K562 (cell line): Measurements from ENCODE around the gene RHOC. TPM values are rescaled to one million over a fixed set of nuclear protein-coding genes. Genes with fewer than 3 reads are reported as not detected.

Experiments
- CTBP1 ChIP-seq: fragments of 450-650 bp; IDR thresholded peaks from 2 replicates; pipeline ENCODE4 v1.6.1; 2016; ENCODE audit warnings: borderline replicate concordance
- KDM2B ChIP-seq: fragments of 250-450 bp; sonication (Bioruptor Pico); IDR thresholded peaks from 2 replicates; pipeline ENCODE4 v1.8.0; 2021; ENCODE audit warnings: mild to moderate bottlenecking, moderate library complexity
- SRSF1 ChIP-seq: fragments of 200-400 bp; formaldehyde crosslinking; IDR thresholded peaks from 2 replicates; pipeline ENCODE4 v1.6.1; 2017; ENCODE audit warnings: mild to moderate bottlenecking, low read depth, low read length, moderate library complexity
- TCF3 ChIP-seq: sonication (generic); formaldehyde crosslinking; IDR thresholded peaks from 2 replicates; pipeline ENCODE4 v1.4.0; 2020; ENCODE audit warnings: mild to moderate bottlenecking, missing genetic modification reagents
- ZNF12 ChIP-seq: sonication (generic); formaldehyde crosslinking; IDR thresholded peaks from 2 replicates; pipeline ENCODE4 v1.4.0; 2020; ENCODE audit warnings: mild to moderate bottlenecking, missing genetic modification reagents
- ZNF431 ChIP-seq: sonication (generic); formaldehyde crosslinking; IDR thresholded peaks from 2 replicates; pipeline ENCODE4 v1.8.0; 2022; ENCODE audit warnings: mild to moderate bottlenecking, missing genetic modification reagents
- polyA plus RNA-seq, 8 experiments: library from polyadenylated mRNA; depleted of rRNA in 4 of 8; stranded (reverse) in 5 of 8; unstranded in 3 of 8; fragments of >200 nt; fragmentation: Nextera tagmentation in 2 of 8; fragmentation: Illumina TruSeq in 1 of 8; extraction: Ambion mirVana in 2 of 8; extraction: Trizol in 1 of 8; gene quantifications; 2 replicates each; pipeline versions ENCODE4 v1.2.1 to v1.2.3, GENCODE V29; 2011 to 2014; ENCODE audit warnings: inconsistent platforms in 1 of 8, missing spikeins in 1 of 8
- total RNA-seq, 7 experiments: library from RNA; depleted of rRNA in 6 of 7; stranded (reverse); fragments of >200 nt in 6 of 7; fragmentation: Illumina TruSeq in 2 of 7; extraction: Trizol in 2 of 7; gene quantifications; 2 replicates each; pipeline versions ENCODE4 v1.2.1 to v1.2.3, GENCODE V29; 2011 to 2021; ENCODE audit warnings: low replicate concordance in 1 of 7
- TF ChIP-seq, protein P1 (sequence below): fragments of 250-450 bp; sonication (Bioruptor Pico); IDR thresholded peaks from 2 replicates; pipeline ENCODE4 v1.9.0; 2021; ENCODE audit warnings: mild to moderate bottlenecking, inconsistent platforms
- TF ChIP-seq, protein P2 (sequence below), 2 experiments: fragments of 450-650 bp in 1 of 2; sonication (generic) in 1 of 2; formaldehyde crosslinking in 1 of 2; IDR thresholded peaks; 2 replicates each; pipeline versions ENCODE4 v1.7.1 to v1.9.0; 2016 to 2022; ENCODE audit warnings: inconsistent platforms in 1 of 2, mild to moderate bottlenecking in 1 of 2, missing genetic modification reagents in 1 of 2
- TF ChIP-seq, protein P3 (sequence below): fragments of 250-450 bp; sonication (Bioruptor Pico); IDR thresholded peaks from 2 replicates; pipeline ENCODE4 v1.5.0; 2020; ENCODE audit warnings: mild to moderate bottlenecking, borderline replicate concordance
- TF ChIP-seq, protein P4 (sequence below): fragments of 250-450 bp; sonication (Bioruptor Pico); IDR thresholded peaks from 2 replicates; pipeline ENCODE4 v1.4.0; 2020; ENCODE audit warnings: mild to moderate bottlenecking

Gene RHOC
- total and polyA plus RNA-seq, 9 of the 15 experiments (the other 6 are each of a cell fraction or from before 2014, with no cell fraction given): 35.2 to 364 (median 204) TPM

DNA sequence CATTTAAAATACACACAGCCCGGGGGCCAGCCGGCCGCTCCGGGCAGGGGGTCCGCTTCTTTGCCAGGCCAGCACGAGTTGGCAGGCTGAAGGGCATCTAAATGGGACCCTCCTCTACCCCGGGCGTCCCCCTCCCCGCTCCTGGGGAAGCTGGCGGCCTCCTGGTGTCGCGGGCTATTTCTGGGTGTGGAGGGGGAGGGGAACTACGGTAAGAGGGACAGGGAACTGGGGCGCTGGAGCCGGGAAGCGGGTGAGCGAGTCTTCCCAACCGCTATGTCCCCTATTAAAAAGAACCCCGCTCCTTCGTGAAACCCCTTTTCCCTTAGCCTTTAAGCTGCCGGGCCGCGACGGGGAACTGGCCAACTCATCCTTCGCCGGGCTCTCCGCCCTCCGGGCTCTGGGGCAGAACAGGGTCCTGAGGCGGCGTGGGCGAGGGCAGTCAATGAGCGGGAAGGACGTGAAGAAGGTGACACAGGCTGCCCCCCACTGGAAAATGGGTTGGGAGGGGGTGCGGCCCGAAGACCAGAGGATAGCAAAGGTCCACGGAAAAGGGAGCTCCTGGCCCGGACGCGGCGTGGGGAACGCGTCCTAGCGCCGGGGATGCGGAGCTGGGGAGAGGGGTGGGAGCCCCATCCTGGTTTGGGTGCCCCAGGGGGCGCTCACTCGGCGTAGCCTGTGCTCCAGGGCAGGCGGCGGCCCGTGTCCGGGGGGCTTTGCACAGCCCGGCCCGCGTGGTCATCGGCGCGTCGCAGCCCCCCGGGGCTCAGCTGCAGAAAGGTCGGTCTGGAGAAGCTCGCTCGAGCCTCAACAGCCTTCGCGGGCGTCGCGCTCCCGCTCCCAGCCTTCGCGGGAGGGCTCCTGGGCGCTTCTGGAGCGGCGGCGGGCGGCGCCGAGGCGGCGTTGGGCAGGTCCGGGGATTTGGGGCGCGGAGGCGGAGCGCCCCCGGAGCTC is 7.7 kb upstream of the RHOC start (continued):
- TF ChIP-seq SRSF1 (no peak), TCF3 (CRISPR knock-in tag) (no peak), ZNF12 (no peak), CTBP1 (peak; percentile 3; the same call in 1 of the 2 replicates), KDM2B (peak; percentile 98), ZNF431 (CRISPR knock-in tag) (no peak)
- TF ChIP-seq, protein P1, sequence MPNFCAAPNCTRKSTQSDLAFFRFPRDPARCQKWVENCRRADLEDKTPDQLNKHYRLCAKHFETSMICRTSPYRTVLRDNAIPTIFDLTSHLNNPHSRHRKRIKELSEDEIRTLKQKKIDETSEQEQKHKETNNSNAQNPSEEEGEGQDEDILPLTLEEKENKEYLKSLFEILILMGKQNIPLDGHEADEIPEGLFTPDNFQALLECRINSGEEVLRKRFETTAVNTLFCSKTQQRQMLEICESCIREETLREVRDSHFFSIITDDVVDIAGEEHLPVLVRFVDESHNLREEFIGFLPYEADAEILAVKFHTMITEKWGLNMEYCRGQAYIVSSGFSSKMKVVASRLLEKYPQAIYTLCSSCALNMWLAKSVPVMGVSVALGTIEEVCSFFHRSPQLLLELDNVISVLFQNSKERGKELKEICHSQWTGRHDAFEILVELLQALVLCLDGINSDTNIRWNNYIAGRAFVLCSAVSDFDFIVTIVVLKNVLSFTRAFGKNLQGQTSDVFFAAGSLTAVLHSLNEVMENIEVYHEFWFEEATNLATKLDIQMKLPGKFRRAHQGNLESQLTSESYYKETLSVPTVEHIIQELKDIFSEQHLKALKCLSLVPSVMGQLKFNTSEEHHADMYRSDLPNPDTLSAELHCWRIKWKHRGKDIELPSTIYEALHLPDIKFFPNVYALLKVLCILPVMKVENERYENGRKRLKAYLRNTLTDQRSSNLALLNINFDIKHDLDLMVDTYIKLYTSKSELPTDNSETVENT (CRISPR knock-in tag): peak; percentile 37; the same call in 1 of the 2 replicates
- TF ChIP-seq, protein P2, sequence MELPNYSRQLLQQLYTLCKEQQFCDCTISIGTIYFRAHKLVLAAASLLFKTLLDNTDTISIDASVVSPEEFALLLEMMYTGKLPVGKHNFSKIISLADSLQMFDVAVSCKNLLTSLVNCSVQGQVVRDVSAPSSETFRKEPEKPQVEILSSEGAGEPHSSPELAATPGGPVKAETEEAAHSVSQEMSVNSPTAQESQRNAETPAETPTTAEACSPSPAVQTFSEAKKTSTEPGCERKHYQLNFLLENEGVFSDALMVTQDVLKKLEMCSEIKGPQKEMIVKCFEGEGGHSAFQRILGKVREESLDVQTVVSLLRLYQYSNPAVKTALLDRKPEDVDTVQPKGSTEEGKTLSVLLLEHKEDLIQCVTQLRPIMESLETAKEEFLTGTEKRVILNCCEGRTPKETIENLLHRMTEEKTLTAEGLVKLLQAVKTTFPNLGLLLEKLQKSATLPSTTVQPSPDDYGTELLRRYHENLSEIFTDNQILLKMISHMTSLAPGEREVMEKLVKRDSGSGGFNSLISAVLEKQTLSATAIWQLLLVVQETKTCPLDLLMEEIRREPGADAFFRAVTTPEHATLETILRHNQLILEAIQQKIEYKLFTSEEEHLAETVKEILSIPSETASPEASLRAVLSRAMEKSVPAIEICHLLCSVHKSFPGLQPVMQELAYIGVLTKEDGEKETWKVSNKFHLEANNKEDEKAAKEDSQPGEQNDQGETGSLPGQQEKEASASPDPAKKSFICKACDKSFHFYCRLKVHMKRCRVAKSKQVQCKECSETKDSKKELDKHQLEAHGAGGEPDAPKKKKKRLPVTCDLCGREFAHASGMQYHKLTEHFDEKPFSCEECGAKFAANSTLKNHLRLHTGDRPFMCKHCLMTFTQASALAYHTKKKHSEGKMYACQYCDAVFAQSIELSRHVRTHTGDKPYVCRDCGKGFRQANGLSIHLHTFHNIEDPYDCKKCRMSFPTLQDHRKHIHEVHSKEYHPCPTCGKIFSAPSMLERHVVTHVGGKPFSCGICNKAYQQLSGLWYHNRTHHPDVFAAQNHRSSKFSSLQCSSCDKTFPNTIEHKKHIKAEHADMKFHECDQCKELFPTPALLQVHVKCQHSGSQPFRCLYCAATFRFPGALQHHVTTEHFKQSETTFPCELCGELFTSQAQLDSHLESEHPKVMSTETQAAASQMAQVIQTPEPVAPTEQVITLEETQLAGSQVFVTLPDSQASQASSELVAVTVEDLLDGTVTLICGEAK (IDR thresholded peaks at IDR 0.05): 0 out of 2 replicates have a peak, but pooled peaks have one; percentile 48
- TF ChIP-seq, protein P2 (CRISPR knock-in tag; IDR thresholded peaks at IDR 0.05): no peak
- TF ChIP-seq, protein P3, sequence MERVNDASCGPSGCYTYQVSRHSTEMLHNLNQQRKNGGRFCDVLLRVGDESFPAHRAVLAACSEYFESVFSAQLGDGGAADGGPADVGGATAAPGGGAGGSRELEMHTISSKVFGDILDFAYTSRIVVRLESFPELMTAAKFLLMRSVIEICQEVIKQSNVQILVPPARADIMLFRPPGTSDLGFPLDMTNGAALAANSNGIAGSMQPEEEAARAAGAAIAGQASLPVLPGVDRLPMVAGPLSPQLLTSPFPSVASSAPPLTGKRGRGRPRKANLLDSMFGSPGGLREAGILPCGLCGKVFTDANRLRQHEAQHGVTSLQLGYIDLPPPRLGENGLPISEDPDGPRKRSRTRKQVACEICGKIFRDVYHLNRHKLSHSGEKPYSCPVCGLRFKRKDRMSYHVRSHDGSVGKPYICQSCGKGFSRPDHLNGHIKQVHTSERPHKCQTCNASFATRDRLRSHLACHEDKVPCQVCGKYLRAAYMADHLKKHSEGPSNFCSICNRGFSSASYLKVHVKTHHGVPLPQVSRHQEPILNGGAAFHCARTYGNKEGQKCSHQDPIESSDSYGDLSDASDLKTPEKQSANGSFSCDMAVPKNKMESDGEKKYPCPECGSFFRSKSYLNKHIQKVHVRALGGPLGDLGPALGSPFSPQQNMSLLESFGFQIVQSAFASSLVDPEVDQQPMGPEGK (CRISPR knock-in tag): no peak
- TF ChIP-seq, protein P4, sequence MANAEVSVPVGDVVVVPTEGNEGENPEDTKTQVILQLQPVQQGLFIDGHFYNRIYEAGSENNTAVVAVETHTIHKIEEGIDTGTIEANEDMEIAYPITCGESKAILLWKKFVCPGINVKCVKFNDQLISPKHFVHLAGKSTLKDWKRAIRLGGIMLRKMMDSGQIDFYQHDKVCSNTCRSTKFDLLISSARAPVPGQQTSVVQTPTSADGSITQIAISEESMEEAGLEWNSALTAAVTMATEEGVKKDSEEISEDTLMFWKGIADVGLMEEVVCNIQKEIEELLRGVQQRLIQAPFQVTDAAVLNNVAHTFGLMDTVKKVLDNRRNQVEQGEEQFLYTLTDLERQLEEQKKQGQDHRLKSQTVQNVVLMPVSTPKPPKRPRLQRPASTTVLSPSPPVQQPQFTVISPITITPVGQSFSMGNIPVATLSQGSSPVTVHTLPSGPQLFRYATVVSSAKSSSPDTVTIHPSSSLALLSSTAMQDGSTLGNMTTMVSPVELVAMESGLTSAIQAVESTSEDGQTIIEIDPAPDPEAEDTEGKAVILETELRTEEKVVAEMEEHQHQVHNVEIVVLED (CRISPR knock-in tag): no peak
